Stomach smooth muscle (tissue), 2 donors: ENCODE results near the gene CA6.

ENCODE experiments used
- H3K27ac ChIP-seq: one replicate; pipeline ENCODE4 v1.7.0; 2013; ENCODE audit warnings: mild to moderate bottlenecking, low read length, inconsistent platforms
- H3K27me3 ChIP-seq, 2 donors: one replicate each; pipeline ENCODE4 v1.7.0; 2013; ENCODE audit warnings: low read length in 2 of 2; ENCODE audit not compliant: insufficient read depth in 2 of 2, control insufficient read depth in 1 of 2
- H3K36me3 ChIP-seq, 2 donors: one replicate each; pipeline ENCODE4 v1.7.0; 2013; ENCODE audit warnings: low read length in 2 of 2; ENCODE audit not compliant: control insufficient read depth in 2 of 2, insufficient read depth in 2 of 2
- H3K4me1 ChIP-seq: one replicate; pipeline ENCODE4 v1.7.0; 2013; ENCODE audit warnings: low read length; ENCODE audit not compliant: control insufficient read depth, insufficient read depth
- H3K4me3 ChIP-seq, 2 donors: one replicate each; pipeline ENCODE4 v1.7.0; 2013; ENCODE audit warnings: low read length in 2 of 2
- H3K9ac ChIP-seq, 2 donors: one replicate each; pipeline ENCODE4 v1.7.0; 2013; ENCODE audit warnings: low read length in 2 of 2, mild to moderate bottlenecking in 1 of 2
- H3K9me3 ChIP-seq, 2 donors: one replicate each; pipeline ENCODE4 v1.7.0; 2013; ENCODE audit warnings: low read length in 2 of 2; ENCODE audit not compliant: control insufficient read depth in 2 of 2
- donor health status: healthy.
- donor health status: Pancreatic carcinoma.

CA6 gene

GRCh38 chr1:8970870-8971337 lies 25.2 kb downstream of the CA6 start:
- H3K4me1 ChIP-seq: no peaks in the 10 kb centered on the region
- H3K9ac ChIP-seq: no peak overlapping the region
- H3K27ac ChIP-seq: no peak overlapping the region
- H3K4me3 ChIP-seq: no peak overlapping the region
- no peaks in the 10 kb centered on the region for H3K36me3 ChIP-seq
- no peaks in the 10 kb centered on the region for H3K9me3 ChIP-seq
- H3K27me3 ChIP-seq: no peaks in the 10 kb centered on the region

GRCh38 chr1:8974551-8974950 lies 28.9 kb downstream of the CA6 start:
- Histone ChIP-seq H3K9ac (no peak overlapping the region), H3K27me3 (no peaks in the 10 kb centered on the region), H3K27ac (no peak overlapping the region), H3K4me3 (no peak overlapping the region), H3K36me3 (no peaks in the 10 kb centered on the region), H3K9me3 (no peaks in the 10 kb centered on the region), H3K4me1 (no peaks in the 10 kb centered on the region)

GRCh38 chr1:8976338-8976737 lies 30.7 kb downstream of the CA6 start:
- Histone ChIP-seq H3K9ac (no peak overlapping the region), H3K36me3 (no peaks in the 10 kb centered on the region), H3K27me3 (no peaks in the 10 kb centered on the region), H3K9me3 (no peaks in the 10 kb centered on the region), H3K4me1 (no peaks in the 10 kb centered on the region), H3K27ac (no peak overlapping the region), H3K4me3 (no peak overlapping the region)

DNA sequence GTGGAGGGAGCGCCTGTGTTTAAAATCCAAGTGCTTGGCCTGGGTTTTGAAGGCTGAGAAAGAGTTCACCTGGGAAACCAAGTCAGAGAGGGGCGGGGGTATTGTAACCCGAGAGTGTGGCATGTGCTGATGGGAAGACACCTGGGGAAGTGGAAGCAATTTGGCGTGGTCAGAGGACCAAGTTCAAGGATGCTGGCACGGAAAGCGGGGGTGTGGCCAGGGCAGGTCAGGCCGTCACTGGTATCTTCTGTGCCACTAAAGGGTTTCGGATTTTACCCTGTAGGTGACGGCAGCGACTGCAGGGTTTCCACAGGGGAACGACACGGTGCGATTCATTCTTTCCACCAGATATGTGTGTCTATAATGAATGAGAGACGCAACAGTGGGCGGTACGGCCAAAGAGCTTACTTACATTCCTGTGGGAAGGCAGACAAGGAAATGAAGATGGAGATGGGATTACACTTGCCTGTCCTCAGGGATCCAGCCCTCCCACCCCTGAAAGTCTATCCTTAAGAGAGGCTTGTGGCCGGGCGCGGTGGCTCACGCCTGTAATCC lies 31.3 kb downstream of the CA6 start:
- Histone ChIP-seq H3K36me3 (no peaks in the 10 kb centered on the region), H3K27ac (no peak overlapping the region), H3K27me3 (no peaks in the 10 kb centered on the region), H3K4me3 (no peak overlapping the region), H3K9ac (no peak overlapping the region), H3K4me1 (no peaks in the 10 kb centered on the region), H3K9me3 (no peaks in the 10 kb centered on the region)

DNA sequence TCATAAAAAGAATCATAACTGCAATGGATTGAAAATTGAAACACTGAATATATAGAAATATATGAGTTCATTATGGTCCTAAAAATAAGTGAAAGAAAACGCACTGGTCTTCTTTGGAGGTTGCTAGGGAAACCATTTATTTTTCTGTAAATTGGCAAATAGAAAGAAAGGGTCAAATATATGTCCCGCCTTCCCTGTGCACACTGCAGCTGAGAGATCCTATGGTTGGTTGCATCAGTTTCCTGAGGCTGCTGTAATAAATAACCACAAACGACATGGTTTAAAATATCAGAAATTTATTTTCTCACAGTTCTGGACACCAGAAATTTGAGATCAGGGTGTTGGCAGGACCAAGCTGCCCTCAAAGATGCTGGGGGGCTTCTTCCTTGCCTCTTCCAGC lies 35.0 kb downstream of the CA6 start:
- H3K27ac ChIP-seq: no peak overlapping the region
- no peak overlapping the region for H3K9ac ChIP-seq
- H3K4me1 ChIP-seq: peaks cover under 1% of the 10 kb centered on the region
- no peak overlapping the region for H3K4me3 ChIP-seq
- no peaks in the 10 kb centered on the region for H3K36me3 ChIP-seq
- H3K27me3 ChIP-seq: no peaks in the 10 kb centered on the region
- H3K9me3 ChIP-seq: no peaks in the 10 kb centered on the region

DNA sequence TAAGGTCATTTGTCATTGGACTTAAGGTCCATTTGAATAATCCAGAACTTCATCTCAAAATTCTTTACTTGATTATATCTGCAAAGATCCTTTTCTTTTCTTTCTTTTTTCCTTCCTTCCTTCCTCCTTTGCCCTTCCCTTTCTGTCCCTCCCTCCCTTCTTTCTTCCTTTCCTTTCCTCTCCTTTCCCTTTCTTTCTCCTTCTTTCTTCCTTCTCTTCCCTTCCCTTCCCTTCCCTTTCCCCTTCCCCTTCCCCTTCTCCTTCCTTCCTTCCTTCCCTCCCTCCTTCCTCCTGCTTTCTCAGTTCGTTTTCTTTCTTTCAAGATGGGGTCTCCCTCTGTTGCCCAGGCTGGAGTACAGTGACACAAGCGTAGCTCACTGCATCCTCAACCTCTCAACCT lies 35.5 kb downstream of the CA6 start:
- H3K27me3 ChIP-seq: no peaks in the 10 kb centered on the region
- H3K4me1 ChIP-seq: peaks cover 5% of the 10 kb centered on the region
- no peak overlapping the region for H3K9ac ChIP-seq
- no peak overlapping the region for H3K27ac ChIP-seq
- H3K36me3 ChIP-seq: no peaks in the 10 kb centered on the region
- no peak overlapping the region for H3K4me3 ChIP-seq
- H3K9me3 ChIP-seq: no peaks in the 10 kb centered on the region

DNA sequence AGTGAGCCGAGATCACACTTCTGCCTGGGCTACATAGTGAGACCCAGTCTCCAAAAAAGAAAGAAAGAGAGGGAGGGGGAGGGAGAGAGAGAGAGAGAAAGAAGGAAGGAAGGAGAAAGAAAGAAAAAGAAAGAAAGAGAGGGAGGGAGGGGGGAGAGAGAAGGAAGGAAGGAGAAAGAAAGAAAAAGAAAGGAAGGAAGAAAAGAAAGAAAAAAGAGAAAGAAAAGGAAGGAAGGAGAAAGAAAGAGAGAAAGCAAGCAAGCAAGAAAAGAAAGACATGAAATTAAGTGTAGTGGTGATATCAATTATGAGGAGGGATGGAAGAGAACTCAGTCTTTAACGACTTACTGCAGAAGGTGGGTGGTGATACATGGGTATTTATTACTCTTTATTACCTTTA lies 38.5 kb downstream of the CA6 start:
- Histone ChIP-seq H3K9ac (no peak overlapping the region), H3K9me3 (no peaks in the 10 kb centered on the region), H3K27me3 (no peaks in the 10 kb centered on the region), H3K4me1 (peaks cover 7% of the 10 kb centered on the region), H3K4me3 (no peak overlapping the region), H3K27ac (no peak overlapping the region), H3K36me3 (no peaks in the 10 kb centered on the region)

DNA sequence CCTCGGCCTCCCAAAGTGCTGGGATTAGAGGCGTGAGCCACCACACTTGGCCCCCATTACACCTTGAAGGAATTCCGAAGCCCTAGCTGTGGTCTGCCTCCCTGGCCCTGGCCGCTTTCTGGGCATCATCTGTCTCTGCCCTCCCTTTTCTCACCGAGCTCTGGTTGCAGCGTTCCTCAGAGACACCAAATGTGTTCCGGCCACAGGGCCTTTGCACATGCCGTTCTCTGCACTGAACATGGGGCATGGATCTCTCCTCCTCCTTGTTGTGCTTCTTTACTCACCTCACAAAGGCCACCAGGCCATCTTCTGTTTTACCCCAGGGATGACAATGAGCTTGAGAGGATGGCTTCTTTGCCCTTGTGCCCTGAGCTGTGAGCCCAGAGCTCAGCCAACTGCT lies 39.3 kb downstream of the CA6 start:
- H3K27me3 ChIP-seq: no peaks in the 10 kb centered on the region
- no peak overlapping the region for H3K9ac ChIP-seq
- no peaks in the 10 kb centered on the region for H3K36me3 ChIP-seq
- peaks cover 7% of the 10 kb centered on the region for H3K4me1 ChIP-seq
- H3K9me3 ChIP-seq: no peaks in the 10 kb centered on the region
- H3K27ac ChIP-seq: no peak overlapping the region
- H3K4me3 ChIP-seq: no peak overlapping the region

- H3K27ac ChIP-seq: peak overlapping the region; percentile 31
- H3K36me3 ChIP-seq: no peaks in the 10 kb centered on the region
- H3K9me3 ChIP-seq: no peaks in the 10 kb centered on the region
- no peaks in the 10 kb centered on the region for H3K27me3 ChIP-seq
- peak overlapping the region in 1 of 2 donors; percentile 5 for H3K9ac ChIP-seq
- H3K4me3 ChIP-seq: no peak overlapping the region
- H3K4me1 ChIP-seq: peaks cover 7% of the 10 kb centered on the region
Observed at GRCh38 chr1:8985915-8986813, 40.5 kb downstream of the CA6 start.

- no peak overlapping the region for H3K4me3 ChIP-seq
- no peaks in the 10 kb centered on the region for H3K9me3 ChIP-seq
- H3K9ac ChIP-seq: no peak overlapping the region
- H3K4me1 ChIP-seq: peaks cover 7% of the 10 kb centered on the region
- H3K36me3 ChIP-seq: no peaks in the 10 kb centered on the region
- H3K27me3 ChIP-seq: no peaks in the 10 kb centered on the region
- H3K27ac ChIP-seq: peak overlapping the region; percentile 31
Observed at GRCh38 chr1:8986814-8987190, 41.1 kb downstream of the CA6 start.
